GM19463 (cell line): ENCODE measurements around the gene OAF.

ENCODE experiments used
- ATAC-seq: cut with Tn5 transposase; IDR thresholded peaks from one replicate; pipeline ENCODE4 v1.9.1; 2021; ENCODE audit warnings: mild to moderate bottlenecking, moderate library complexity; ENCODE audit not compliant: unreplicated experiment

The OAF gene

DNA sequence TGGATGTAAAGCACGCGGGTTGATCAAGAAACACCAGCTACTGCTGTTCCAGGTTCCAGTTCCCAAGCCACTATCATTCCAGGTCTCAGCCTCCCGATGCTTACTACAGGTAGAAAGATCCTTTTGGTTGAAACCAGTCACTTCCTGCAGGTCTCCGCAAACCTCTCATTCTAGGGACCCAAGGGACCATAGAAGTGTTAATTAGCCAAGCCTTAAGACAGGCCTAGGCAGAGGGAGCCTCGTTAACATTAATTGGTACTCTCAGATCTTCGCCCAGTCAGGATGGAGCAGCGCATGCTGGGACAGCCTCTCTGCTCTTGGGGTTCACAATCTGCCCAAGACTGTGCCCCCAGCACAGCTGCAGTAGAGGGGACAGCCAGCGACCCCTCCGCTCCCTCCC is 11.2 kb upstream of the OAF start:
- no peak for ATAC-seq

DNA sequence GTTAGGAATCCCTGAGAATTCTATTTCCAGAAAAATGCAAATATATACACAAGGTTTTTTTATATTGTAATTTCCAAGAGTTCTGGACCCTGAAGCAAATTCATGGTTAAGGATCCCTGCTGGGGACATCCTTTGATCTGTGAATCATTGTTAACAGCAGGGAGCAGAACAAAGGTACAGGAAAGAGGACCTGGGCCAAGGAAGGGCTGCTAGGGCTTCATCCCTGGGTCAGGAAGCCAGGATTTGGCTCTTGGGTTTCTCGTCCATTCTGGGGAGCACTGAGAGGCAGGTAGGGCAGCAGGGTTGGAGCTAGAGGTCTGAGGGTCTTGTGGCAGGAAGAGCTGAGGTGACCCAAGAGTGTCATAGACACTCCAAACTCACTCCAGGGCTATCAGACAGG is 10.2 kb upstream of the OAF start:
- ATAC-seq: no peak

DNA sequence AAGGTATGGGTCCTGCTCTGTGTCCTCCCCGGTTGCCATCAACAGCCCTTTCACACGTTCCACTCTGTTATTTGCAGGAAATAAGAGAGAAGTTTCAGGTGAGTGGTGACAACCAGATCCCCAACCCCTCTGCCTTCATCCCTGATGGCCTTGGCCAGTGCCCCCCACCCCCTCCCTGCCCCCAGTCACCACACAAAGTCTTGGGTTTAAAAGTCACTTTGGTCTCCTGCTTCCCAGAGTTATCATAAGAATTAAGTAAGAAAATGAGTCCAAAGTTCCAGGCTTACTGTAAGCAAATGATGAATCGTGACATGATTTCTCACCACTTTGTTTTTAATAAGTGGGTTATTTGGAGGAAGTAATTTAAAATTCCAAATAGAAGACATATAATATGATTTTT is 9.2 kb upstream of the OAF start:
- ATAC-seq: no peak

DNA sequence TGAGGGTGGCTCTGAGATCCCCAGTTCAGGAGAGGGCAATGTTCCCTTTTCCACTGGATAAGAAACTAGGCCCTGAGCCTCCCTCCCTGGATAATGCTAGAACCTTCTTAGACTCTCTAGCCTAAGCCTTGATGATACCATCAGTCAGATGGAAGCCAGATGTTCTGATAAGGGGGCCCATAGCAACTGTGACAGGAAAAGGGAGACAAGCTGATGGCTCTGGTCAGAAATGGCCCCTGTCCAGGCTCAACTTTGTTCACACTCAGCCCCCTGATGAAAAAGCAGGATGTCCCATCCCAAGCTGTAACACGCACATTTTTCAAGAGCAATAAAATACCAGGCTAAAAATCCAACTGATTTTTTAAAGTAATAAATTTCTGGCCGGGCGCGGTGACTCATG is 7.2 kb upstream of the OAF start:
- no peak for ATAC-seq

DNA sequence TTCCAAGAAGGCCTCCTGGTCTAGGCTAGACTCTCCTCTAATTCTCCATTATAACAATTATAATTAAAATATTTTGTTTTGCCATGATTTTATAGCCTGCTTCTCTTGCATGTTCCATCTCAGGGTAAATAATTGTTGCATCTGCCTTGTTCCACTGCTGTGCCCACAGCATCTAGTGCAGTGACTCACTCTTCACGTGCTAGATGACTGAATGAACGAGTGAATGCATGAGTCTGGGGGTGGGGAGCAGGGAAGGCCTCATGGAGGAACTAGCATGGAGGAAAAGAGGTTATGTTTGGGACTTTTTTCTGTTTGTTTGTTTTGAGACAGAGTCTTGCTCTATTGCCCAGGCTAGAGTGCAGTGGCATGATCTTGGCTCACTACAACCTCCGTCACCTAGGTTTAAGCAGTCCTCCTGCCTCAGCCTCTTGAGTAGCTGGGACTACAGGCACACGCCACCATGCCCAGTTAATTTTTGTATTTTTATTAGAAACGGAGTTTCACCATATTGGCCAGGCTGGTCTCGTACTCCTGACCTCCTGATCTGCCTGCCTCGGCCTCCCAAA is 5.2 kb upstream of the OAF start:
- ATAC-seq: no peak

DNA sequence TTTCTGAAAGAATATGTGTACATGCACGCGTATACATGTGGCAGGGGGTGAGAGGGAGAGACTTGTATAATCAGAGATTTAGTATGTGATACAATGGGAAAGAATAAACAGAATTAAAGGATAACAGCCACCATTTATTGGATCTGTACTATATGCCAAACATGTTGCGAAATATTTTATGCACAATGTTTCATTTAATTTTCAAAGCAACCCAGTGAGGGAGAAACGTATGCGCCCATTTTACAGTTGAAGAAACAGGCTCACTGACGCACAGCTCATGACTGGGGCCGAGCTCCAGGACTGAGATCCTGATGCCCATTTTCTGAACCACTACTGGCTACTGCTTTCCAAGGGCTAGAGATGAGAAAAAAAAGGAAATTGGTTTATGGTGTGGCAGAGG is 3.3 kb upstream of the OAF start:
- ATAC-seq: no peak

DNA sequence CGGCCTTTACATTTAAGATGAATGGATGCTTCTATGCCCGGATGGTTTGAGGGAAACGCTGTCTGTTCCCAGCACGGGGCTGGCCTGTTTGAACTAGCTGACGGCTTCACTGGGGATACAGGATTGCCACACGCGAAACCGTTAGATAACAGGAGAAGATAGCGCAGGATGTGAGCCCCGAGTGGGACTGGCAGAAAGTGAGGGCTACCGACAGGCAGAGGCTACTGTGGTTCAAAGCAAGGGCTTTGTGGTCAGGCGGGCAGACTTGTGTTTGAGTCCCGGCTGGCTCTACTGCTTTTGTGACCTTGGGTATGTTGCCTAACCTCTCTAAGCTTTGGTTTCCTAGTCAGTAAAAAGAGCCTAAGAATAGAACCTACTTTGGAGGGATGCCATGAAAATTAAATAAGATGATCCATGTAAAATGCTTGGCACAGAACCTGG is 2.8 kb upstream of the OAF start:
- no peak for ATAC-seq

DNA sequence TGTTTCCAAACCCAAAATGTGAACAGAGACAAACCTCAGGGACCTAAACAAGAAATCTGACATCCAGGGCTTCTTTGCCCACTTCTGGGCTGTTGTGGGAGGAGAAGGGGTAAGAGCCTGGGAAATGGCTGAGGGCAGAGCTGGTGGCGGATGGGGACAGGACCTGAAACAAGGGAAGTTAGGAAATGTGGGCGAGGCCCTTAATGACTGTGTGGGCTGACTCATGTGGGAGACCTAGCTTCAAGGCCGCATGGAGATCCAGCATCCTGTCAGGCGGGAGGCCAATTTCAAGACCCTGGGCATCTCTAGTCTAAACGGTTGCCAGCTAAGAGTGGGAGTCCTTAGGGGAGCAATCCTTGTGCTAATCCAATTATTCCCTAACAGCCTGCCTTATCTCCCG is 2.1 kb upstream of the OAF start:
- ATAC-seq: no peak

DNA sequence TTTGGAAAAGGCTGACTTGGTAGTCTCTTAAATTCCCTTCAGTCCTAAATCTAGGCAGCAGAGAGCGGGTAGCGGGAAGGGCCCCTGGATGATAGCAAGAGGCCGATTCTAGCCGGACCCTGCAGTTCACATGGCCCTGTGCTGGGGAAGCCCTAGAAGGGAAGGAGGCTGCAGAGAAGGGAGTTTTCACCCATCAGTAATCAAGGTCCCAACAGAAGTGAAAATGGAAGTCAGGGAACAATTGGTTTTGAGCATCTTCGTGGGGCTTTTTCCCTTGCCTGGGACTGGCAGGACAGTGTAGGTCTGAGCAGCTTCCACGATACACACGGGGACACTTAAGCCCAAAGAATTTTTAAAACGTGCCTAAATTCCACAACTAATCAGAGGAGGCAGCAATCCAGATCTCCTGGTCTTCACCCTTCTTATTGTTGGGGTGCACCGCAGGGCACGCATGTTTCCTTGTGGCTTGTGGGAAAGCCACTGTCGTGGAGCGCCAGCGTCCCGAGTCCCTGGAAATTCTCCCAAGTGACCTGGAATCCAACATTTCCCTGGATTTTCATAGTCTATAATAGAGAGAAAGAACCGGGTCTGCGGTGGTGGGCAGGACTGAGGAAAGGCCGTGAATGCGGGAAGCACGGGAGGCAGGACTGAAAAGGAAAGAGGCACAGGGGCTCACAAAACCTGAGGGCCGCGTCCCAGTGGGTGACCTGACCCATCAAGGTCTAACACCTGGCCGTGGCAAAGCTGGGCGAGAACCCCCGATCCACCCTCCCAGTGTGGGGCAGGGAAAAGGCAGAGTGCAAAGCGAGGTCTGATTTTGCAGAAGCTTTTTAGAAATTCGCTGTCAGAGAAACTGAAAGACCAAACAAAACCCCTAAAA is 846 bp upstream of the OAF start:
- no peak for ATAC-seq

DNA sequence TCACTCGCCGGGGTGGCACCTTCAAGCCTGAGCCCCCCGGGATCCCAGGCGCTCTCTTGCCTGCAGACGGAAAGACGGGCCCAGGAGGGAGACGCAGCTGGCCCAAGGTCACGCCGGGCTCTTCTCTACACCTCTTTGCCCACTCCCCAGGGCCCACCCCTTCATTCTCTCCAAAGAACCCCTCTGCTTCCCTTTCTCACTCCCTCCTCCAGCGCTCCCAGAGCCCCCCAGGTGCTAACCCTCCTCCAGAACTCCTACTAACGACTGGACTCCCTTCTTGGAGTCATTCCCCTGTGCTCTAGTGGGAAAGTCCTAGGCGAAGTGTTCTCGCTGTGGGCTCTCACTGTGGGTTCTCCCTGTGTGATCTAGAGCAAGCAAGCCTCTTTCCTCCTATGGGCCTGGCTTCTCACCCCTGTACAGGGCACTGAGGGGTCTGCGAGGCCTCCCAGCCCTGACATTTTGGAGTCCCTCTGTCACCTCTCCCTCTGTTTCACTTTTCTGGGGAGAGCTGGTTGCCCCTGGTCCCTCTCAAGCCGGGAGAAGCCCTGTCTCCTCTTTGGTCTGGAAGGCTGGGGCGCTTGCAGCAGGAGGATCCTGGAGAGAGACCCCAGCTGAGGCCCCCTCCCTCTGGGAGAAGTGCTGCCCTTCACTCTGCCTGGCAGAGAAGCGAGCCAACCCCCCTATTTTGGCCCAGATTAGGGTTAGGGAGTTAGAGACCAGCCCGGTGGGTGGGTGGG is 858 bp downstream of the OAF start:
- no peak for ATAC-seq

DNA sequence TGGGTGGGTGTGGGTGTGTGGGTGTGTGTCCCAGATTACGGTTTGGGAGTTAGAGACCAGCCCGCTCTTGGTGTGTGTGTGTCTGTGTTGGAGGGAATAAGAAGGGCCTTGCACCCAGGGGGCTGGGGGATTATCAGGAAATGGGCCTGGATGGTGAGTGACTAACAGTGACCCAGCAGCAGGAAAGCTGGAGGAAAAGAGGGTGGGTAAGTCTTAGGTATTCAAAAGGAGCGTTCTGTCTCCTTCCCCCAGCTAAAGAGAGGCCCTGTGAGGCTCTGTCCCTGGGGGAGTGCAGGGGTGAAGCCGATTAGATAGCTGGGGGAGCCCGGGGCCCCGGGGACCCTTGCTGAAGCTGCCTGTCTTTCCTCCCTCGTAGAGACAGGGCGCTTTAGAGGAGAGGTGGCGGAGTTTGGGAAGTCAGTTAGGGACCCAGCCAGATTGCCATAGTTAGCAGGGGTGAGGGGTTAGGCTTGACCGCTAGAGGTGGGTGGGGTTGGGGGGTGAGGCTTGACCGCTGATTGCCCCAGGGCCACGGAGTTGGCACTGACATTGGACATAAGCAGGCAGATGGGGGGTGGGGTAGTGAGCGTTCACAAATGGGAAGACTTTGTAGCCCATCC is 1.5 kb downstream of the OAF start:
- ATAC-seq: no peak

DNA sequence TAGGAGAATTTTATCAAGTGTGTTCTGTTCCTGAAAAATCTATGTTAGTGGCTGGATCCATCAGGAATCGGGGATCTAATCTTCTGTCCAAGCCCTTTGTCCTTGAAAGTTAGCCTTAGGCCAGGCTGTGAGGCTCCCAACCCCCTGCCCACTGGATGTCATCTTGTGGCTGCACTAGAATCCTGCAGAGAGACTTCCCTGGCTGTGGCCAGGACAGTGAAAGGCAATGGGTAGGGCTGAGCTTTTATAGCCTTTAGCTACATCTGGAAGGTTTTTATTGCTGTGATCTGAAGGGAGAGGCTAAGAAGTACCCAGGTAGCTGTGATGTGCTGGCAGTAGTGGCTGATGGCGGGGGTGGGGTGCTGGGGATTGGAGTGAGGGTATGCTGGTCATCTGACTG is 2.1 kb downstream of the OAF start:
- ATAC-seq: no peak

DNA sequence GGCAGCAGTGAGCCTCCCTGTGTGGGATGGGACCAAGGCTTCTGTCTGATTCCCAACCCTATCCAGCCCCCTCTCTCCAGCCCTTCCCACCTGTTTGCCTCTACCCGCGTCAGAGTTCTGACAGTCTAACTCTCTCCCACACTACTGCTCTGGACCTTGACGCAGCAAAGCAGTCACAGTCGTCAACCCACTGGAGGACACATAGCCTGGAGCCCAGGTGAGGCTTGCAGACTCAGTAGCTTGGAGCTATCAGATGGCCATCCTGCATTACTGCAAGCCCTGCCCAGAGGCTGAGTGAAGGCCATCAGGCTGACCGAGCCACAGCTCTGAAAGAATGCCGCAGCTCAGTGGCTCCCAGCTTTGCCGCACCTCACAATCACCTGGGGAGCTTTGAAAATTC is 3.7 kb downstream of the OAF start:
- ATAC-seq: no peak

DNA sequence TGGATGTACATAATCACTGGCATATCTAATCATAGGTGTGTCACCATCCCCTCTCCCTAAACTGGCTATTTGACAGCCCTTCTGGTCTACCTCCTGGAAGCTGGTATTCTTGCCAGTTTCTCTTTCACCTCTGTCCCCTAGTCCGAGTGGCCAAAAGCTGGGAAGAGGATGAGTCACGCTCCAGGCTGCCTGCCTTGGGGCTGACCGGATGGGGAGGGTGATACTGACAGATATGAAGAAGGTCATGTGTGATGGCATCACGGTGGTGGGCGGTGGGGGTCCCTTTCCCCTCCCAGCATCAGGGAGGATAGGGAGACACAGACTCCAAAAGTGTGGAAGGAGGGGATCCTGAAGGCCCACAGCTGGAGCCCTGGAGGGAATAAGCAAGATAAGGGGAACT is 4.8 kb downstream of the OAF start:
- no peak for ATAC-seq

DNA sequence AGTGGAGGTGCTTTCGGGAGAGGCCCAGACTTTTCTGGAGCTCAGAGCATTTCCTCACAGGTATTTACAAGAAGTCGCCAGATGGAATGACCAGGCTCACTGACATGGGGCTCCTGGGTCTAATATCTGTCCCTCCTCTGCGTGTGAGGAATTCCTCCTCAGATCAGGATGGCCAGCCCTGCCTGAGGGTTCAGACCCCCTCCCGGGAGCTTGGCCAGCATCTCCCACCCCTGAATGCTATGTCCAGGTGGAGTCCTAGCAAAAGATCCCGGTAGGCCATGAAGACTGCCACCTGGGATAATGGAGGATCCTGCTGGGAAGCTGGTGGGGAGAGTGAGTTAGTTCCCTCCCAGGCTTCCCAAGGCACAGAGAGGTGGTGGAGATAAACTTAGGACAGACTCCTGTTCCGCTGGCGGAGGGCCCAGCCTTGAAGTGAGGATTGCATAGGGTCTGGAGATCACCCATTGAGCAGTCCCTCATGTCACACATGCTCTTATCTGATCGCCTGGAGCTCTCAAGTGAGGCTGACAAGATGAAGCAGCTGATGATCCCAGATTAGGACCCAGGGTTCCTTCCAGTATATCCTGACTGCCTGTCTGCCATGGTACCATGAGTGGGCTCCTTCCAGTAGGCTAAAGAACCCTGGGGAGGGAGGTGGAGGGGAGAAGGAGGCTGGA is 5.7 kb downstream of the OAF start:
- ATAC-seq: no peak

DNA sequence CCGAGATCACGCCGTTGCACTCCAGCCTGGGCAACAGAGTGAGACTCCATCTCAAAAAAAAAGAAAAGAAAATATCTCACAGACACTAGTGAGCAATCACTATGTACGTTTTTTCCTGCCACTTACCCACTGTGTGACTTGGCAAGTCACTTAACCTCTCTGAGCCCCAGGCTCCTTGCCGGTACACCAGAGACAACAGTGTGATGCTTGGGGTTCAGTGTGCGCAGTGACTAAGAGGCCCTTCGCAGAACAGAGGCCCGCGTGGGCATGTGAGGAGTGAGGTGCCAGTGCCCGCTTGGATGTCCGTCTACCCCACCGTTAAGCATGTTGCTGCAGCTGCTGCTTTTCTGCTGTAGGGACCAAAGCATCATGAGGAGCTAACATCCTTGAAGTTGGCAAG is 6.7 kb downstream of the OAF start:
- no peak for ATAC-seq

DNA sequence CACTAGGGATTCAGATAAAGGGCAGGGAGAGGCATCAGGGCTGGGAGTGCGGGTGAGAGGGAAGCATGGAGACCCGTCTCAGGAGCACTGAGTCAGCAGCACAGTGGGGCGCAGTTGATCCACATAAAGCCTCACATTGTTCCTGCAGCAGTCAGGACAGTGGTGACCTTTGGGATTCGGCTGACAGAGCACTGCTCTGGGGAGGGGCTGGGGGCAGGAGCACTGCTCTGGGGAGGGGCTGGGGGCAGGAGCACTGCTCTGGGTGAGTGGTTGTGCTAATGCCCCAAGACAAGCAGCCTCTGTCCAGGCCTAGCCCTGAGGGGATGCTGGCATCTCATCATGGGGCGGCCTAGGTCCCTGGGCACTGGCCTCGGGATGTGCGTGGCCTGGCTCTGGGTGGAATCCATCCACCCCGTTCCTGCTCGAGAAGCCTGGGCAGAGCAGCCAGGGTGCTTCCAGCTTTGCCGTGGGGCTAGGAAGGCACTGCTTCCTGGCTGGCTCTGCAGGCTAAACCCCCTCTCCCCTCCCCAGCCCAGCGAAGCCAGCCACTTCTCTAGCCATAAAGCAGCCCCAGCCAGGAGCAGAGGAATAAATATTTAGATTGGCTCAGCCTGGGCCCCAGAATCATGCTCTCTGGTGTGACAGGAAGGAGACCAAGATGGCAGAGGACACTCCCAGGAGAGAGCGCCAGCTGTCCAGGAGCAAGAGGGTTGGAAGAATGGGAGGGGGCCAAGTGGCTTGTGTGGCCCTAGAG is 7.3 kb downstream of the OAF start:
- ATAC-seq: no peak

DNA sequence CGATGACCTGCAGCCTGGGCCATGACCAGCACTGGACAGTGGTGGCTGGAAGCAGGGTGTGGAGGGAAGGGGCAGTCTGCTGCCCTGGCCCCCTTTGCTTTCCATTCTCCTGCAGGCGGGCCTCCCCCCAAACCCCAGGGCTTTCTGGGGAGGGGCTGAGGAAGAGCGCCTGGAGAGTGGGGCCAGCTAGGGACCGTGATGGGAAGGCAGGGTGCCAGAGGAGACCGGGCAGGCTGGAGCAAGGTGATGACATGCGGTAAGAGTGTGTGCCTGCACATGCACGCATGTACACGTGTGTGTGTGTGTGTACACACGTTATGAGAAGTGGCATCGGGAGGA is 7.8 kb downstream of the OAF start:
- no peak for ATAC-seq

DNA sequence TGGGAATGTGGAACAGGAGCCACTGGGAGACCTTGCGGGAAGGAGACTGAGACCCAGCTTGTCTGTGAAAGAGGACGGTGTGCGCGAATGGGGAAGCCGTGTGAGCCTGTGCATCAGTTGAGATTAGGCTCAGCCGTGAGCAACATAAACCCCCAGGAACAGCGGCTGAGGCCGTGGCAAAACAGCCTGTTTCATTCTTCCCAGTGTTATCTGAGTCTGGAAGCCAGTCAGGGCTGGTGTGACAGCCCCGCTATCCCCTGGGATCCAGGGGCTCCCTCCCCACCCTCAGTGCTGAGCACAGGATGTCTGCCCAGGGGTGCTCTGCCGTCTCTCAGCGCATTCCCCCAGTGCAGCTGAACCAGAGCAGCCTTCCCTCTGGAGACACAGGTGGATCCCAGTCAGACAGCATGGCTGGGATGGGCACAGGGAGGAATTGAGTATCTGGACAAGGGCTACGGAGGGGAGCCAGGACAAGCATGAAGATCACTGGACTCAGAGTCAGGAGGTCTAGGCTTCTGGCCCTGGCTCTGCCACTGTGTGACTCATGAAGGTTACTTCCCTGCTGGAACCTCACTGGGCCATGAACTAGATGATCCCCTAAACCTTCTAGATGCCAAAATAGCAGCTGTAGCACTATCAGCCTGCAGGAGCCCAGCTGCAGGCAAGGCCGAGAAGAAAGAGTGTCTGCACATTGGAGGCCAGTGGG is 8.6 kb downstream of the OAF start:
- ATAC-seq: no peak
